ENCODE measurements around the gene SPIC.

SPIC gene

GRCh38 chr12:101536069-101536674 lies 61.0 kb downstream of the SPIC start:
- DNase-seq (ENCODE audit: low spot score) = no peak

Data from Ammon's horn (tissue), 1 donor.